ENCODE measurements around the gene SLC35A1.
"Not testable (repeated sequence)": the region's sequence is repeated elsewhere in the genome, so short reads cannot be mapped to it uniquely, and the experiment has no call there.

Gene SLC35A1

DNA sequence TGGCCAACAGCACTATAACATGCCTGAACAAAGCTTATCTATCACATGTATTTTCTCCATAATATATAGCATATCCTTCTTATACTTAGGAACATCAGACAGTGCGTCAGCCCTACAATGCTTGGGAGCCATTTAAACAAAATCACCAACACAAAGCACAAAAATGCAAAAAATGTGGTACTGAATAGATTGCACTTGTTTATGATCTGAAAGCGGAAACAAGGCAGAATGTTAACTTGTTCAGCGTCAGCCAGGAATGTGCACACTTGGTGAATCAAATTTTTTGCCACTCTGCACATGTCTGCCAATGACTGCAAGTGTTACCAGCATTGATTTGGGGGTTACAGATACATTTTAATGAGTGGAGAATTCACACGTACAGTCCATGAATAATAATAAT is 14.8 kb downstream of the SLC35A1 start:
- TF ChIP-seq, protein P1, sequence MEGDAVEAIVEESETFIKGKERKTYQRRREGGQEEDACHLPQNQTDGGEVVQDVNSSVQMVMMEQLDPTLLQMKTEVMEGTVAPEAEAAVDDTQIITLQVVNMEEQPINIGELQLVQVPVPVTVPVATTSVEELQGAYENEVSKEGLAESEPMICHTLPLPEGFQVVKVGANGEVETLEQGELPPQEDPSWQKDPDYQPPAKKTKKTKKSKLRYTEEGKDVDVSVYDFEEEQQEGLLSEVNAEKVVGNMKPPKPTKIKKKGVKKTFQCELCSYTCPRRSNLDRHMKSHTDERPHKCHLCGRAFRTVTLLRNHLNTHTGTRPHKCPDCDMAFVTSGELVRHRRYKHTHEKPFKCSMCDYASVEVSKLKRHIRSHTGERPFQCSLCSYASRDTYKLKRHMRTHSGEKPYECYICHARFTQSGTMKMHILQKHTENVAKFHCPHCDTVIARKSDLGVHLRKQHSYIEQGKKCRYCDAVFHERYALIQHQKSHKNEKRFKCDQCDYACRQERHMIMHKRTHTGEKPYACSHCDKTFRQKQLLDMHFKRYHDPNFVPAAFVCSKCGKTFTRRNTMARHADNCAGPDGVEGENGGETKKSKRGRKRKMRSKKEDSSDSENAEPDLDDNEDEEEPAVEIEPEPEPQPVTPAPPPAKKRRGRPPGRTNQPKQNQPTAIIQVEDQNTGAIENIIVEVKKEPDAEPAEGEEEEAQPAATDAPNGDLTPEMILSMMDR (IDR thresholded peaks at IDR 0.05; ENCODE audit: extremely low read depth, insufficient read depth, missing control alignments) = no peak
- DNase-seq (ENCODE audit: low spot score) = no peak
- in situ Hi-C loops (cut with MboI; ENCODE audit: low pct_unique_long_range_greater_than_20kb, low sequenced_read_pairs, unreplicated experiment) = no loop called here

DNA sequence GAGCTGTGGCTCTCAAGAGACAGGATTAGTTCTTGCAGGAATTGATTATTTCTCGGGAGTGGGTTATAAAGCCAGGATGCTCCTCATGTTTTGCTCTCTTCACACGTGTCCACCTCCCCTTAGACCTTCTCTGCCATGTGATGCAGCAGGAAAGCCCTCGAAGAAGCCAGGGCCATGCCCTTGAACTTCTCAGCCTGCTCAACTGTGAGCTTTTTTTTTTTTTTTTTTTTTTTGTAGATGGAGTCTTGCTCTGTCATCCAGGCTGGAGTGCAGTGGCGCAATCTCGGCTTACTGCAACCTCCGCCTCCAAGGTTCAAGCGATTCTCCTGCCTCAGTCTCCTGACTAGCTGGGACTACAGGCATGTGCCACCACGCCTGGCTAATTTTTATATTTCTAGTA is 16.6 kb downstream of the SLC35A1 start:
- in situ Hi-C loops (cut with MboI; ENCODE audit: low pct_unique_long_range_greater_than_20kb, low sequenced_read_pairs, unreplicated experiment) = not testable (repeated sequence)

DNA sequence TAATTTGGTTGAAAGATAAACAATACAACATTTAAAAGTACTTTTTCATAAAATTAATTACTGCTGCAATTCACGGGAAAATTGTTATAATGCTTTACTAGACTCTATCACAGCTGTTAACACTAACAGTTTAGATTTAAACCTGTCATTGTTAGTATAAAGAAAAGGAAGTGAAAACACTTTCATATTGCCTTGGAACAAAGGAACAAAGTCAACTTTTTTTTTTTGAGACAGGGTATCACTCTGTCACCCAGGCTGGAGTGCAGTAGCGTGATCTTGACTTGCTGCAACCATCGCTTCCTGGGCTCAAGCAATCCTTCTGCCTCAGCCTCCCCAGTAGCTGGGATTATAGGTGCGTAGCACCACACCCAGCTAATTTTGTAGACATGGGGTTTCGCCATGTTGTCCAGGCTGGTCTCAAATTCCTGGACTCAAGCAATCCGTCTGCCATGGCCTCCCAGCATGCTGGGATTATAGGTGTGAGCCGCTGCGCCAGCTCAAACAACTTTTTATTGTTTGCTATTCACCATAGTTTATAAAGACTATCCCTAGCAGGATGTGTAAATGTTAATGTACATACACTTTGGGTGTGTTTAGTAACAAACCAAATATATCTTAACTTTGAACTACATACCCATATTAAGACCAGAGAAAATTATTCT is 22.1 kb downstream of the SLC35A1 start:
- TF ChIP-seq, protein P1 (IDR thresholded peaks at IDR 0.05; ENCODE audit: extremely low read depth, insufficient read depth, missing control alignments) = no peak
- no peak for DNase-seq (ENCODE audit: low spot score)
- in situ Hi-C loops (cut with MboI; ENCODE audit: low pct_unique_long_range_greater_than_20kb, low sequenced_read_pairs, unreplicated experiment) = no loop called here

More for the DNA sequence above, 16.6 kb downstream of the SLC35A1 start:
- DNase-seq (ENCODE audit: low spot score) = not testable (repeated sequence)

DNA sequence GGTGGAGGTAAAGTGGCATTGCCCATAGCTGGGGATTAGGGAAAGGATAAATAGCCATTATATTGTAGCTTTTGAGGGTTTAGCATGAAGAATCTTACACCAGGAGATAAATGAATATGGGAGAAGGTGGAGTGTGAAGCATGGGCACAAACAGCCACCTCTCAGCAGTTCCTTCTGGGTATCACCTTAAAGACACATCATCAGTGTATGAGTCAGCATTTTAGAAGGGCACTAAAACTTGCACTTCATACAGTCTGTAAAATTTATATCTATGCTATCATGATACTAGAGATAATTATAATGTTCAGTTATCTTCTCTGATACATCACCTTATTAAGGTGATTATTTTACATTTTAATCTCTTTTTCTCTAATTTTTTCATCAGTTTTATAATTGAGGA is 25.3 kb downstream of the SLC35A1 start:
- DNase-seq (ENCODE audit: low spot score) = no peak
- in situ Hi-C loops (cut with MboI; ENCODE audit: low pct_unique_long_range_greater_than_20kb, low sequenced_read_pairs, unreplicated experiment) = no loop called here

DNA sequence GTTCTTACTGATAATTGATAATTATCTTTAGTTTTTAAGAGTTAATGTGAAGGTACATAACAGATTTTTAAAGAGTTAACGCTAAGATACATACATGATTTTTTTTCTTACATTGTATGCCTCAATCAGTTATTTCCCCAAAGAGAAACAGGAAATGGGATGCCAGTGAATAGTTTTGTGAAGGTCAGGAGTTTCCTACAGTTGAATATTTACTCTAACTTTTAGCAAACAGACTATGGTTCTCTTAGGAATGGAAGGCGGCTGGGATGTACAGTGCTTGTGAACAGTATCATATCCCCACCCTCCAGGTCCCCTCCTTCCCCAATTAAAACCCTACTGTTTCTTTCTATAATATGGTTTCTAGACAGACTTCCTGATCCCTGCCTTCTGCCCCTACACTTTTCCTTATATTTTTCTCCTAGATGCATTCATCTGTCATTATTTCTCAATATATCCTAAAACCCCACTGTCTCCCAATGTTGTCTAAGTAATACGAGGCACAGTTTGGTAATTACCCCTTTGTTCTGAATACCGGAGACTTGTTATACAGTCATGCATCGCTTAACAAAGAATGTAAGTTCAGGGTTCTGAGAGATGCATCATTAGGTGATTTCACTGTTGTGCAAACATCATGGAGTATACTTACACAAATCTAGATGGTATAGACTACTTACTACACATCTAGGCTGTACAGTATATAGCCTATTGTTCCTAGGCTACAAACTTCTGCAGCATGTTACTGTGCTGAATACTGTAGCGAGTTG is 29.2 kb downstream of the SLC35A1 start:
- TF ChIP-seq, protein P1 (IDR thresholded peaks at IDR 0.05; ENCODE audit: extremely low read depth, insufficient read depth, missing control alignments) = no peak
- in situ Hi-C loops (cut with MboI; ENCODE audit: low pct_unique_long_range_greater_than_20kb, low sequenced_read_pairs, unreplicated experiment) = no loop called here
- no peak for DNase-seq (ENCODE audit: low spot score)

More for the DNA sequence above, 25.3 kb downstream of the SLC35A1 start:
- TF ChIP-seq, protein P1 (IDR thresholded peaks at IDR 0.05; ENCODE audit: extremely low read depth, insufficient read depth, missing control alignments) = no peak

DNA sequence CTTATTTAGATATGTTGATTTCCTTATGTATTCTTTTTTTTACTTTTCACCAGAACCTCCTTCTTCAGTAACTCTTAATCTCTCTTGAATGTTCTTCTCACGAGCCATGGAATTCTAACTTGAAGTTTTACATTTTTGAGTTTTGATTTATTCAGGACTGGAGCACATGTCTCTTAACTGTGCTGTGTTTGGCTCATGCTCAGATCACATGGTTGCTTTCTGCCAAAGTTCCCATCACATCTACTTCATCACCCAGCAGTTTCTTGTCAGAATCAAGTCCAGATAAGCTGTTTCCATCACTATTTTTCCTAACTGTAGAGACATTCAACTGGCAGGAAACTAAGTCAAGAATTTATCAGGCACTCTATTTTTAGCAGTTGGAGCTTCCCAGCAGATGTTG is 31.7 kb downstream of the SLC35A1 start:
- TF ChIP-seq, protein P1 (IDR thresholded peaks at IDR 0.05; ENCODE audit: extremely low read depth, insufficient read depth, missing control alignments) = no peak
- no peak for DNase-seq (ENCODE audit: low spot score)
- in situ Hi-C loops (cut with MboI; ENCODE audit: low pct_unique_long_range_greater_than_20kb, low sequenced_read_pairs, unreplicated experiment) = no loop called here

DNA sequence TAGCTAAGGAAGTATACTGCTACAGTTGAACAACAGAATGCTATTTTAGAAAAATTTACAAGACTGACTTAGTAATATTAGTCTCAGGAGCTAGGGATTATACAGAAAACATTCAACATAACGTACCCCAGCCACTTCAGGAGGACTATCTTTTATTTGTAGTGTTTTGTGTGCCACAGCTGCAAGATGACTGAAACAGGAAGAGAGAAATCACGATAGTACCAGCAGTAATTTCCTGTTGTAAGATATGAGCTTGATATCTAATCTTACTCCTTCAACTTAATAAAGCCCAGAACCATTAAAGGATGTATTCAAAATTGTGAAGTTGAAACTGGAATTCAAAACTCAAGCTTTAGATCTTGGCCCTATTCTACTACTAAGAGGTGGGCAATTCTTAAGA is 42.1 kb downstream of the SLC35A1 start:
- TF ChIP-seq, protein P1 (IDR thresholded peaks at IDR 0.05; ENCODE audit: extremely low read depth, insufficient read depth, missing control alignments) = no peak
- no peak for DNase-seq (ENCODE audit: low spot score)
- in situ Hi-C loops (cut with MboI; ENCODE audit: low pct_unique_long_range_greater_than_20kb, low sequenced_read_pairs, unreplicated experiment) = no loop called here
